Measurements from ENCODE around the gene FADS3.

GRCh38 chr11:61921446-61921845 lies 30.1 kb upstream of the FADS3 start:
- no peak for TF ChIP-seq CTCF (conservative IDR thresholded peaks at IDR 0.05 in 1 of 2, IDR thresholded peaks at IDR 0.05 in 1 of 2; ENCODE audit: extremely low read depth in 1 of 2, insufficient read depth in 1 of 2, low read depth in 1 of 2, low read length in 2 of 2)
- TF ChIP-seq EZH2 (IDR thresholded peaks at IDR 0.05; ENCODE audit: borderline replicate concordance, low read length): no peak
